ENCODE measurements around the gene ABRACL. TPM values are rescaled to one million over a fixed set of nuclear protein-coding genes. Genes with fewer than 3 reads are reported as not detected.

ABRACL gene
- polyA plus RNA-seq, 1 experiment, result 56.4 TPM

- Histone ChIP-seq H3K27me3 (ENCODE audit: control insufficient read depth, insufficient read depth, low read length) (peaks cover 2% of the 10 kb centered on the region), H3K4me3 (ENCODE audit: low read depth, low read length) (no peak overlapping the region), H3K9me3 (ENCODE audit: control insufficient read depth, insufficient read depth, low read length) (no peaks in the 10 kb centered on the region), H3K27ac (ENCODE audit: low read depth, low read length) (no peak overlapping the region)
- no peak for TF ChIP-seq CTCF (IDR thresholded peaks at IDR 0.05; ENCODE audit: low read depth, low read length)
- ChIA-PET CTCF (interaction anchor here (1.1 kb wide), 1 partner anchor 11 kb away, joined by 3 read pairs; the partner anchor contains the start of gene REPS1), POLR2A (no interaction called here)
- no peak for DNase-seq (ENCODE audit: low read depth, low spot score)
These were observed 28.4 kb upstream of the ABRACL start for GRCh38 chr6:138999949-139000725.

- DNase-seq (ENCODE audit: low read depth, low spot score), result no peak
- POLR2A ChIA-PET, result no interaction called here
- CTCF ChIA-PET, result interaction anchor here (1.3 kb wide), 1 partner anchor 15 kb away, joined by 5 read pairs; the partner anchor contains the start of gene REPS1
- Histone ChIP-seq H3K9me3 (ENCODE audit: control insufficient read depth, insufficient read depth, low read length) (no peaks in the 10 kb centered on the region), H3K27ac (ENCODE audit: low read depth, low read length) (no peak overlapping the region), H3K27me3 (ENCODE audit: control insufficient read depth, insufficient read depth, low read length) (peaks cover 2% of the 10 kb centered on the region), H3K4me3 (ENCODE audit: low read depth, low read length) (no peak overlapping the region)
- no peak for TF ChIP-seq CTCF (IDR thresholded peaks at IDR 0.05; ENCODE audit: low read depth, low read length)
These were observed 24.8 kb upstream of the ABRACL start for GRCh38 chr6:139003751-139004150.

GRCh38 chr6:139006477-139006876 lies 22.1 kb upstream of the ABRACL start:
- ChIA-PET CTCF (interaction anchor here (1.2 kb wide), 1 partner anchor 18 kb away, joined by 4 read pairs; no protein-coding TSS in a partner anchor), POLR2A (no interaction called here)
- H3K27ac ChIP-seq (ENCODE audit: low read depth, low read length), result no peak overlapping the region
- TF ChIP-seq CTCF (IDR thresholded peaks at IDR 0.05; ENCODE audit: low read depth, low read length), result no peak
- H3K4me3 ChIP-seq (ENCODE audit: low read depth, low read length), result no peak overlapping the region
- peaks cover 2% of the 10 kb centered on the region for H3K27me3 ChIP-seq (ENCODE audit: control insufficient read depth, insufficient read depth, low read length)
- H3K9me3 ChIP-seq (ENCODE audit: control insufficient read depth, insufficient read depth, low read length), result no peaks in the 10 kb centered on the region
- no peak for DNase-seq (ENCODE audit: low read depth, low spot score)

GRCh38 chr6:139007428-139007827 lies 21.1 kb upstream of the ABRACL start:
- TF ChIP-seq CTCF (IDR thresholded peaks at IDR 0.05; ENCODE audit: low read depth, low read length), result no peak

GRCh38 chr6:139008117-139008516 lies 20.4 kb upstream of the ABRACL start:
- ChIA-PET CTCF (interaction anchor here (1.8 kb wide), 1 partner anchor 19 kb away, joined by 7 read pairs; the partner anchor contains the start of gene REPS1), POLR2A (no interaction called here)

More at GRCh38 chr6:139007428-139007827, 21.1 kb upstream of the ABRACL start:
- ChIA-PET CTCF (no interaction called here), POLR2A (no interaction called here)
- no peak overlapping the region for H3K4me3 ChIP-seq (ENCODE audit: low read depth, low read length)
- no peak overlapping the region for H3K27ac ChIP-seq (ENCODE audit: low read depth, low read length)
- no peak for DNase-seq (ENCODE audit: low read depth, low spot score)
- H3K9me3 ChIP-seq (ENCODE audit: control insufficient read depth, insufficient read depth, low read length), result no peaks in the 10 kb centered on the region
- H3K27me3 ChIP-seq (ENCODE audit: control insufficient read depth, insufficient read depth, low read length), result peaks cover 2% of the 10 kb centered on the region

More at GRCh38 chr6:139008117-139008516, 20.4 kb upstream of the ABRACL start:
- TF ChIP-seq CTCF (IDR thresholded peaks at IDR 0.05; ENCODE audit: low read depth, low read length), result no peak
- Histone ChIP-seq H3K27ac (ENCODE audit: low read depth, low read length) (no peak overlapping the region), H3K4me3 (ENCODE audit: low read depth, low read length) (no peak overlapping the region), H3K9me3 (ENCODE audit: control insufficient read depth, insufficient read depth, low read length) (no peaks in the 10 kb centered on the region), H3K27me3 (ENCODE audit: control insufficient read depth, insufficient read depth, low read length) (peaks cover 2% of the 10 kb centered on the region)
- DNase-seq (ENCODE audit: low read depth, low spot score), result no peak

All from AG04450 (cell line).